A172 (cell line): Measurements from ENCODE around the gene WIPF1. TPM values are rescaled to one million over a fixed set of nuclear protein-coding genes. Genes with fewer than 3 reads are reported as not detected.

Source experiments
- DNase-seq: peaks from one replicate; pipeline ENCODE4 v3.0.0-alpha.2; 2015; ENCODE audit warnings: low spot score
- total RNA-seq: library from RNA; depleted of rRNA; stranded (reverse); fragments of >200 nt; shearing (Covaris generic); gene quantifications from 2 replicates; pipeline ENCODE4 v1.2.3, GENCODE V29; 2014; rRNA removed

Gene WIPF1, protein sequence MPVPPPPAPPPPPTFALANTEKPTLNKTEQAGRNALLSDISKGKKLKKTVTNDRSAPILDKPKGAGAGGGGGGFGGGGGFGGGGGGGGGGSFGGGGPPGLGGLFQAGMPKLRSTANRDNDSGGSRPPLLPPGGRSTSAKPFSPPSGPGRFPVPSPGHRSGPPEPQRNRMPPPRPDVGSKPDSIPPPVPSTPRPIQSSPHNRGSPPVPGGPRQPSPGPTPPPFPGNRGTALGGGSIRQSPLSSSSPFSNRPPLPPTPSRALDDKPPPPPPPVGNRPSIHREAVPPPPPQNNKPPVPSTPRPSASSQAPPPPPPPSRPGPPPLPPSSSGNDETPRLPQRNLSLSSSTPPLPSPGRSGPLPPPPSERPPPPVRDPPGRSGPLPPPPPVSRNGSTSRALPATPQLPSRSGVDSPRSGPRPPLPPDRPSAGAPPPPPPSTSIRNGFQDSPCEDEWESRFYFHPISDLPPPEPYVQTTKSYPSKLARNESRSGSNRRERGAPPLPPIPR
- 8.1 and 8.6 TPM in 2 replicates for total RNA-seq

DNA sequence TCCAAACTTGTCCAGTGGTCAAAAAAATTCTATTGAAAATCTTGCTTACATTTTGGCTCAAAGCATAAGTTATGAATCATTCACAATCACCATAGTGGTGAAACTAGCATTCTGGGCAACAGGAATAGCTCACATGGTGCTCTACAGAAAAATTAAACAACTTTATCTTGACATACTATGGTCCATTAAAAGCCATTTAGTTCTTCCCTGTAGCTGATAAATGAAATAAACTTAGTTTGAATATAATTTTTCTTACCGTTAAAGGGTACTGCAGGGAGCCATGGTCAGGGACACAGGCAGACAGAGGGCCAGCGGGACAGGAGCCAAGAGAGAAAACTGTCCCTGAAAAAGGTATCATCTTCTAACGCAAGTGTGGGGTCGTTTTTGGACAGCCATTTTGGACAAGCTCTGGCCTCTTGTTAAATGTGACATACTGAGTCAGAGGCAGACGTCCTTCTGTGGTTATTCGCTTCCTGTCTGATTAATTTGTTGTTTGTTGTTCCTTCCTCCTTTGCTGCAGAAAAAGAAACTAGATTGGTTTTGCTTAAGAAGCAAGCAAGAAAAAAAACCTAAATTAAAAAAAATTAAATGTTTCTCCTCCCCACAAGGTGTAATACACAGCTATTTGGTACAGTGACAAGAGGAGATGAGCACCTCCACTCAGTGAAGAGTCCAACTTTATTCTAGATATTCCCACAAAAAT, at the start of gene WIPF1:
WIPF1 (minus strand) TSS at position 460 of the 703 bp plus-strand sequence. CDS start 12,231 bp downstream, outside the sequence.
- peak; percentile 84 for DNase-seq

- DNase-seq, result no peak
These were observed 47.7 kb upstream of the WIPF1 start for GRCh38 chr2:174645296-174645695.

DNA sequence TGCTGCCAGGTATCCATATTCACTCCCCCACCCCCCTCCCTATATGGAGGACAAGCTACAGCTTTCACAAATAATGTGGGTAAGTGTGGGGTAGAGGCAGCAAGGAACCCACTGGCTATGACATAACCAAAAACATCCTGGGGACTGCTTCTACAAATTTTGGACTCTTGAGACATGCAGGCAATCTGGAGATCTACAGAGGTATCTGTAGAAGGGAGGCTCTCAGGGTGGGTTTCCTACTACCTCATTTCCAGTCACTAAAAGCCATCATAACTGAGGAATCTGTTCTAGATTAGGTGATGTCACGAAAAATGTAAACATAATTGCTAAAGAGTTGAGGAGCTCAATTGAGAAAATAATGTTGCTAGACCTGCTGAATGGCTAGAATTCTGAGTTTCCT, 46.8 kb upstream of the WIPF1 start:
- DNase-seq, result no peak

GRCh38 chr2:174643356-174643755, 45.8 kb upstream of the WIPF1 start:
- no peak for DNase-seq

DNA sequence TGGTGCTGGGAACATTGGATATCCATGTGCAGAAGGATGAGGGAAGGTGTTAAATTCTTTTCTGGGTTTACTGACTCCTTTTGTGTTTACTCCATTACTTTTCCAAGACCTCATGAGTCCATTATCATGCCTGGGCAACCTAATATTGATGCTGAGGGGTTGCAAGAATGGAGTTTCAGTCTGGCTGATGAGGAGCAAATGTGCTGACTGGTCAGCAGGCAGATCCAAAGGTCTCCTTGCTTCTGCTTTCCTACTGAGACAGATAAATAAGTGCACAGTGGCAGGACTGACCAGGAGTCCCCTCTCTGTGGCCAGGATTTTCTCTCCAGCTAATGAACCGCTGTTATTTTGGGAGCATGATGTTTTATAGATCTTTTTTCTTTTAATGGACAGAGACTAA, 43.6 kb upstream of the WIPF1 start:
- no peak for DNase-seq

- no peak for DNase-seq
These were observed 39.4 kb upstream of the WIPF1 start for GRCh38 chr2:174636987-174637386.

DNA sequence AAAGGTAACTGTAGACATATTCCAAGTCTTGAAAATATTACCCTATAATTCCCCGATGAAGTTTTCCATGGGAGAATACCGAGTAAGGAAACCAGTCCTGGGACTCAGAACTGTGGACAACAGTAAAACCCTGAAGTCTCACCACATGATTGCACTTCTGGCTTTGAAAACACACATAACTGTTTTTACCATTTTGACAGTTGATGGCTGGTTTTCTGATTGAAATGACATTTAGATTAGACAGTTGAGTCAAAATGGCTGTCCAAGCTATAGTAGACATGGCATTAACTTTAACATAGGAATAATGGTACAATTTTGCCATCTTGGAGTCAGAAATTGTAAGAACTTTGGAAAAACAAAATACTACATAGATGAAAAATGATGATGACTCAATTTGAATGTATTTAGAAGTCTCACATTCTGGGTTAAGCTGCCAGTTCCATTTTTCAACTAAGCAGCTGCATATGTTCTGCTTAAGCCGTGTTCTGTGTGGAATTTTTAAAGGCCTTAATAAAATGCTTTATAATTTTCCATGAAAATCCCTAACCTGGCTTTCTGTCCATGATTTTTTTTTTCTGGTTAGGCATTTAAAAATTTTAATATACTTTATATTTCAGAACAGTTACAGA, 38.3 kb upstream of the WIPF1 start:
- no peak for DNase-seq

GRCh38 chr2:174635015-174635593, 37.5 kb upstream of the WIPF1 start:
- DNase-seq, result no peak

GRCh38 chr2:174634130-174635014, 36.8 kb upstream of the WIPF1 start:
- DNase-seq, result no peak

- no peak for DNase-seq
These were observed 36.0 kb upstream of the WIPF1 start for GRCh38 chr2:174633623-174633930.

DNA sequence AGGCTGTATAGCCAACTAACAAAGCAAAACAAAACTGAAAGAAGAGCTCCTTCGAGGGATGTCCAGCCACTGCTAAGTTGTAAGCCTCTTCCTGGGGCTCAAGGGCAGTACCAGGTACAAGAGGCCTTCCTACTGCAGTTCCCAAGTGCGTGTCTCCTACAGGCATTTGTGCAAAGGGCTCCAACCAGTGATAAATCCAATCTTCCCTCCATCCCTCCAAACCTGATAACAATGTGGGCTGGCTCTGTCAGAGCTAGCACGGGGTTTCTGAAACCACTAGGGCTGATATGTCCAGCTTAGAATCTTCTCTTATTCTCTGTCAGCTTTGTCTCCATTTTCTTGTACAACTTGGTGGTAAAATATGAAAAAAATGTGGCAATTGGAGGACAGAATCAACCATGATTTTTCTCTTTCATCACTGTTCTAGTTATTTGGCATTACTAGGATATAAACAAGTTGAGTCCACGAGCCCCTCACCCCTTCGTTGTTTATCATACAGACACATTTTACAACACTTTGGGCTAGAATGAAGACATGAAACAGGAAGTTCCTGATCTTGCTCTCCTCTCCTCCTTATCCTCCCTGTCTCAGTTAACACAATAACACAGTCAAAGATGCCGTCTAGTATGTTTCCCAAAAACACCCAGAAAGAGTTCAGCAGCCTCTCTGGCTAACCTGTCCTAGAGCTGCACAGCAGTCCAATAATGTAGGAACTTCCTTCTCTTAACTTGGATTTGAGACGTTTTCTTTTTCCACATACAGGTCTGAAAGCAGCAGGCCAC, 35.4 kb upstream of the WIPF1 start:
- no peak for DNase-seq

- peak; percentile 46 for DNase-seq
These were observed 33.7 kb upstream of the WIPF1 start for GRCh38 chr2:174631009-174631981.

DNA sequence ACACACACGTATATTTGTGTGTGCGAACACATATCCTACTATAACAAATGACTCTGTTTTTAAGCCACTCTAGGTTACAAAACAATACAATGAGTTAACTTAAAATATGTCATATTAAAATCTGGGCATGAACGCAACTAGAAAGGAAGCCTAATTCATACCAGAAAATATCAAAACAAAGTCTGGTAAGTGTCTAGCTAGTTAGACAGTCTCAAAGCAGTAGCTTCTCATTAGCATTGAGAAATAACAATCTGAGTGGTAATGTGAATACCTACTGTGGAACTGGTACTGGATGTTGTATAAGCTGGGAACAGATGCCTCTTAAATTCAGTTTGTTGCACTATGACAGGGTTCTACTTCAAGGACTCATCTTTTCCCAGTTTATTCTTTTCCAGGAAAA, 32.5 kb upstream of the WIPF1 start:
- no peak for DNase-seq

DNA sequence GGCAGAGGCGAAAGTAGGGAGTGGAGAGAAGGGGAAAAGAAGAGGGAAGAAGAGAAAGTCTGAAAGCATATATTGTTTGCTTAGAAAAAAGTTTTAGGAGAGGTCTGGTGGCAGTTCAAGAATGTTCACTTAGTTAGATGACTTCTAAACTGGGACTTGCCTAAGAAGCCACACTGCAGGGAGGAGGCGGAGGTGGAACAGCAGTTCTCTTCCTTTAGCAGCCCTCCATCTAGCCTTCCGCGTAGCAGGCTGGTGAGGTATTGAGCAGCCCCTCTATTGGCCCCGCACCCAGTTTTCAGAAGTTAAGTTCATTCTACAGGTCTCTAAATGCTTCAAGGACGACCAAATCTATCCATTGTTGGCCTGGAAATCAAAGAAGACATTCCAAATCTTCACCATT, 31.9 kb upstream of the WIPF1 start:
- DNase-seq, result no peak

GRCh38 chr2:174628528-174629169, 31.0 kb upstream of the WIPF1 start:
- no peak for DNase-seq

- no peak for DNase-seq
These were observed 29.6 kb upstream of the WIPF1 start for GRCh38 chr2:174627216-174627615.

- DNase-seq, result no peak
These were observed 27.4 kb upstream of the WIPF1 start for GRCh38 chr2:174624895-174625430.

- DNase-seq, result no peak
These were observed 26.1 kb upstream of the WIPF1 start for GRCh38 chr2:174623690-174624089.
